Measurements from ENCODE around the gene CCDC157. TPM values are rescaled to one million over a fixed set of nuclear protein-coding genes. Genes with fewer than 3 reads are reported as not detected.
A peak's percentile ranks its signal among the peaks of the same experiment; 100 is the strongest.

CCDC157 gene
- total and polyA plus RNA-seq, 9 of the 15 experiments (the other 6 are each of a cell fraction or from before 2014, with no cell fraction given), result 0.04 to 1.3 (median 0.68) TPM

- no peak for TF ChIP-seq ZBTB43 (CRISPR knock-in tag; IDR thresholded peaks at IDR 0.05)
- TF ChIP-seq ETV5 (CRISPR knock-in tag; IDR thresholded peaks at IDR 0.05; ENCODE audit: low read depth), result no peak
- TF ChIP-seq GTF2B (IDR thresholded peaks at IDR 0.05; ENCODE audit: extremely low read depth, insufficient read length), result no peak
- TF ChIP-seq SNIP1 (IDR thresholded peaks at IDR 0.05; ENCODE audit: low read depth), result no peak
- no peak for TF ChIP-seq CTCFL (IDR thresholded peaks at IDR 0.05; ENCODE audit: borderline replicate concordance, insufficient read depth, low read depth, low read length, poor library complexity, severe bottlenecking)
- no peak for TF ChIP-seq ZNF780A (CRISPR knock-in tag; IDR thresholded peaks at IDR 0.05)
- no peak for TF ChIP-seq ZNF253 (CRISPR knock-in tag; conservative IDR thresholded peaks at IDR 0.05)
- TF ChIP-seq STAT5A (IDR thresholded peaks at IDR 0.05; ENCODE audit: borderline replicate concordance, low read length), result peak; percentile 57; the same call in 1 of the 2 replicates
- no peak for TF ChIP-seq WHSC1 (IDR thresholded peaks at IDR 0.05; ENCODE audit: low read length)
- no peak for TF ChIP-seq THRA (IDR thresholded peaks at IDR 0.05)
- TF ChIP-seq ZMIZ1 (IDR thresholded peaks at IDR 0.05; ENCODE audit: low read depth in 2 of 2, low read length in 2 of 2), result 0 out of 4 replicates have a peak, but pooled peaks of 1 of the 2 experiments have one; percentile 20
- TF ChIP-seq PYGO2 (tag; IDR thresholded peaks at IDR 0.05), result no peak
- TF ChIP-seq MIER1 (IDR thresholded peaks at IDR 0.05; ENCODE audit: low read depth), result peak; percentile 29; the same call in 1 of the 2 replicates
- TF ChIP-seq HDAC3 (IDR thresholded peaks at IDR 0.05; ENCODE audit: borderline replicate concordance, partially characterized antibody), result no peak
- peak; percentile 79 for TF ChIP-seq NCOR1 (IDR thresholded peaks at IDR 0.05)
- TF ChIP-seq NR3C1 (CRISPR knock-in tag; IDR thresholded peaks at IDR 0.05), result no peak
- TF ChIP-seq TCF15 (CRISPR knock-in tag; IDR thresholded peaks at IDR 0.05), result no peak
- TF ChIP-seq ERF (CRISPR knock-in tag; IDR thresholded peaks at IDR 0.05), result no peak
Observed at GRCh38 chr22:30421695-30422480, 65.1 kb downstream of the CCDC157 start (continued).
